Hematopoietic multipotent progenitor cell treated with erythropoietin and hydrocortisone succinate and interleukin-3 and kit ligand, for 17 days (in vitro differentiated cells): Measurements from ENCODE around the gene RPAP3.

Experiments used
- DNase-seq: peaks from one replicate; pipeline ENCODE4 v3.0.0-alpha.2; 2015; ENCODE audit warnings: low spot score

Gene RPAP3

GRCh38 chr12:47742253-47742825 is 36.5 kb upstream of the RPAP3 start:
- DNase-seq: peak; percentile 85

- peak; percentile 35 for DNase-seq
Observed at GRCh38 chr12:47741340-47741703, 35.5 kb upstream of the RPAP3 start.

- no peak for DNase-seq
Observed at GRCh38 chr12:47740606-47741339, 34.9 kb upstream of the RPAP3 start.

- no peak for DNase-seq
Observed at GRCh38 chr12:47739979-47740378, 34.1 kb upstream of the RPAP3 start.

GRCh38 chr12:47739297-47739696 is 33.5 kb upstream of the RPAP3 start:
- no peak for DNase-seq

- DNase-seq: no peak
Observed at GRCh38 chr12:47737936-47738594, 32.2 kb upstream of the RPAP3 start.

GRCh38 chr12:47736877-47737676 is 31.2 kb upstream of the RPAP3 start:
- peak; percentile 16 for DNase-seq

- no peak for DNase-seq
Observed at GRCh38 chr12:47736216-47736615, 30.4 kb upstream of the RPAP3 start.

- DNase-seq: no peak
Observed at GRCh38 chr12:47735649-47736048, 29.8 kb upstream of the RPAP3 start.

- no peak for DNase-seq
Observed at GRCh38 chr12:47734725-47735480, 29.1 kb upstream of the RPAP3 start.

- no peak for DNase-seq
Observed at GRCh38 chr12:47733142-47733541, 27.3 kb upstream of the RPAP3 start.

- no peak for DNase-seq
Observed at GRCh38 chr12:47732504-47732903, 26.7 kb upstream of the RPAP3 start.

GRCh38 chr12:47731723-47732122 is 25.9 kb upstream of the RPAP3 start:
- DNase-seq: no peak

GRCh38 chr12:47730341-47730744 is 24.5 kb upstream of the RPAP3 start:
- no peak for DNase-seq

- no peak for DNase-seq
Observed at GRCh38 chr12:47729233-47729632, 23.4 kb upstream of the RPAP3 start.

GRCh38 chr12:47725893-47726292 is 20.1 kb upstream of the RPAP3 start:
- no peak for DNase-seq

GRCh38 chr12:47725091-47725772 is 19.4 kb upstream of the RPAP3 start, which contains the start of gene ENDOU:
TSS of gene ENDOU (minus strand) at chr12:47725490. CDS start at chr12:47725413, 77 bp downstream.
- DNase-seq: no peak

GRCh38 chr12:47722941-47723631 is 17.3 kb upstream of the RPAP3 start:
- DNase-seq: no peak

GRCh38 chr12:47722136-47722834 is 16.5 kb upstream of the RPAP3 start:
- no peak for DNase-seq

- no peak for DNase-seq
Observed at GRCh38 chr12:47721431-47721973, 15.7 kb upstream of the RPAP3 start.
